Cardiac fibroblast (primary cell): ENCODE measurements around the gene CCDC85B.

ENCODE experiments used
- DNase-seq, 2 donors: peaks; one replicate each; pipeline versions ENCODE4 v3.0.0 to v3.0.0-alpha.2; 2010; ENCODE audit warnings: low read depth in 2 of 2
- H3K4me3 ChIP-seq, 2 donors: replicated peaks in 1 of 2; 1 replicate in 1 of 2; 2 replicates in 1 of 2; pipeline ENCODE4 v1.5.1; 2011; ENCODE audit warnings: low read depth in 2 of 2, low read length in 2 of 2, mild to moderate bottlenecking in 2 of 2, moderate library complexity in 1 of 2
- CTCF ChIP-seq: IDR thresholded peaks from one replicate; pipeline ENCODE4 v1.5.1; 2011; ENCODE audit warnings: low read depth, mild to moderate bottlenecking, low read length, inconsistent platforms

Gene CCDC85B

DNA sequence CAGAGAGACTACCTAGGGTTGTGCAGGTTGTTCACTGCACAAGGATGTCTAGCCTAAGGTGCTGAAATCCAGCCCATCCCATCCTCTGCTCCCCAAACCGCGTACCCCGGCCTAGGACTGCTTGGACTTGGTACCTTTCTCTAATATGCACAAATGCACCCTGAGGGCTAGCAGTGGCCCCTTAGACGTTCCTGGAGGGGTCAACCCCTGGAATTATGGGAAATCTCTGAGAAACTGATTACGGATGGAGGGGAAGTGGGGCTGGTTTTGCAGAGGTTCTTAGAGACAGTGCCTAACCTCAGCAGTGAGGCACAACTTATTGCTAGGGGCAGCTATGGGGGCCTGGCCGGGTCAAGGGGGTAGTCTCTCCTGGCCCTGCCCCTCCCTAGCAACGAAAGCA is 25.9 kb downstream of the CCDC85B start:
- peak overlapping the region in 1 of 2 donors; percentile 18 for H3K4me3 ChIP-seq
- no peak for DNase-seq
- TF ChIP-seq CTCF = no peak

- TF ChIP-seq CTCF = no peak
- no peak for DNase-seq
- H3K4me3 ChIP-seq = peak overlapping the region in 1 of 2 donors; percentile 88
Measured at GRCh38 chr11:65917077-65917433, 26.6 kb downstream of the CCDC85B start.

DNA sequence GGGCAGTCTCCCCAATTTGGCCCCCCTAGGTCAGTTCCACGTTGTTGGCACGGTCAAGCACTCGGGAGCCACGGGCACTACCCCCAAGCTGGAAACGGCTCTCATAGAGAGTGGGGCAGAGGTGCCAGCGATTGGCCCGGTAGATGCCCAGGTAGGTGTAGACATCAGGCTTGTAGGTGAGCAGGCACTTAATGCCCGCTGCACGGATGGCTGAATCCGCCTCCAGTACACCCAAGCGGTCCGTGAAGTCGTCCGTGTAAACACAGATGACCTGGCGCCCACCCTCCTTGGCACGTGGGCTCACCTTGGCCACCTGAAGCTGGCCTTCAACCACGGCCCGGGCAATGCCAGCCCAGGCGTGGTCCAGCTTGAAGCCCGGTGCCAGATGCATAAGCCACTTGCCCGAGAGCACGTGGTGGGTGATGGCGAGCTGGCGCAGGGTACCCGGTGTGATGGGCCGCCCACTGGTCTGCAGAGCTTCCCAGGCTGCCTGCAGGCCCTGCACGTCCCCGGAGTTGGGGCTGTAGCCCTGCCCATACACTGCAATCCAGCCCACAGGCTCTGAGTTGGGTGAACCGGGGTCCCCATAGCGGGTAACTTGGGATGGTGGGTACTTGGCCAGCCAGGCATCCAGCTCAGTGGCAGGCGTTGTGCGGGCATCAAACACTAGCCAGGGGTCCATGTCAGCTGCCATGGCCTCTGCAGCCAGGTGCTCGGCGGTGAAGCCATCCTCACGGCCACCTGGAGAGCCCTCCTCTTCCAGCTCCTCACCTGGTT is 27.1 kb downstream of the CCDC85B start:
- H3K4me3 ChIP-seq = peak overlapping the region; percentile 88 to 91
- DNase-seq = no peak
- TF ChIP-seq CTCF = no peak

- no peak for TF ChIP-seq CTCF
- peak; percentile 42 to 47 for DNase-seq
- peak within 1 kb of the TSS; percentile 88 to 91 for H3K4me3 ChIP-seq
Measured at GRCh38 chr11:65918211-65919140, 28.0 kb downstream of the CCDC85B start, which contains the start of gene C11orf68. C11orf68 (minus strand) TSS chr11:65919062; CDS start chr11:65919031, 31 bp downstream.

DNA sequence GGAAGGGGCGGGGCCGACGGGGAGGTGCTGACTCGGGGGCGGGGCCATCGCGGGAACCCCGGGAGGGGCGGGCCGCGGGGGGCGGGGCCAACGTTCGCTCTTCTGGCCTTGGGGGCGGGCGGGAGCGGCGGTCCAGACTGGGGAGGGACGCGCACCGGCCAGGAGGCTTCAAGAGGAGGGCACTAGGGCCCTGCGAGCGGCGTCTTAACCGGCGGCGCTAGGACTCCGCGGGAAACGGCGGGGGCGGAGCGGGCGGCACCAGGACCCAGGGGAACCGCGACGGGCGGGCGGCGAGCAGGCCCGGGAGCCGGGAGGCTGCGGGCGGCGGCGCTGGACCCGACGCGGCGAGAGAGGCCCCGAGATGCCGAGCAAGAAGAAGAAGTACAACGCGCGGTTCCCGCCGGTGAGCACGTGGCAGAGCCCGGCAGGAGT is 28.7 kb downstream of the CCDC85B start, which contains the start of gene DRAP1:
DRAP1 (plus strand) TSS at position 286 of the 432 bp plus-strand sequence; CDS start at position 362, 76 bp downstream.
- peak; percentile 99 for DNase-seq
- H3K4me3 ChIP-seq = peak within 1 kb of the TSS; percentile 88 to 91
- no peak for TF ChIP-seq CTCF

DNA sequence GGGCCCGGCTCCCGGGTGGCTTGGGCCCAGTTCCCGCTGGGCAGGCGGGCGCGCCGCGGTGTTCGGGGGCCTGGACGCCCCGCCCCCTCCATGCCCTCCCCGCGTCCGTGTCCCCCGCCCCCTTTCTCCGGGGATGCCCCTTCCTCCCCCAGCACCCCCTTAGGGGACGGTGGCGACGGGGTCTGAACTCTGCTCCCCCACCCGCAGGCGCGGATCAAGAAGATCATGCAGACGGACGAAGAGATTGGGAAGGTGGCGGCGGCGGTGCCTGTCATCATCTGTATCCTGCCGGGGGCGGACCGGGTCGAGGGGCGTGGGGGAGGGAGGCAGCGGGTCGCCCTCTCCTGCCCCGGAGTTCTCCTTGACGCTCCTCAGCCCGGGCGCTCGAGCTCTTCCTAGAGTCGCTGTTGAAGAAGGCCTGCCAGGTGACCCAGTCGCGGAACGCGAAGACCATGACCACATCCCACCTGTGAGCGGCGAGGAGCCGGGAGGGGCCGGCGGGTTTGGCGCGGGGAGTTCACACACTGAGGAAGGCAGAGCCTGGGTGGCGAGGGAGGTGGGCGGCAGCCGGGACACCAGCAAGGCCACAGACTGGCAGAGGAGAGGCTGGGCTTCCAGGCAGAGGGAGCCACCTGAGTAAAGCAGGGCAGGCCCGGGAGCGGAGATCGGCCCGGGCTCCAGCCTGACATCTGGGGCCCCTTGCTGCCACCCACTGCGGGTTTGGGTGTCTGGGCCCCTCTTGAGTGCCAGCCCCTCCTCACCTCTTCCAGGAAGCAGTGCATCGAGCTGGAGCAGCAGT is 29.3 kb downstream of the CCDC85B start:
- peak overlapping the region; percentile 80 to 86 for H3K4me3 ChIP-seq
- TF ChIP-seq CTCF = no peak
- DNase-seq = no peak
